Body of pancreas (tissue), 4 donors: Measurements from ENCODE around the gene CTNNBIP1.

Experiments used
- CTCF ChIP-seq, 7 experiments: fragments of 450-650 bp in 4 of 7; fragments of 200-600 bp in 3 of 7; sonication (generic) in 3 of 7; IDR thresholded peaks; one replicate each; pipeline ENCODE4 v1.5.1; 2016 to 2019; ENCODE audit warnings: antibody characterized with exemption in 7 of 7
- POLR2A ChIP-seq, 3 donors: fragments of 450-650 bp; IDR thresholded peaks; one replicate each; pipeline ENCODE4 v1.6.1; 2016; ENCODE audit warnings: antibody characterized with exemption in 3 of 3, mild to moderate bottlenecking in 2 of 3

DNA sequence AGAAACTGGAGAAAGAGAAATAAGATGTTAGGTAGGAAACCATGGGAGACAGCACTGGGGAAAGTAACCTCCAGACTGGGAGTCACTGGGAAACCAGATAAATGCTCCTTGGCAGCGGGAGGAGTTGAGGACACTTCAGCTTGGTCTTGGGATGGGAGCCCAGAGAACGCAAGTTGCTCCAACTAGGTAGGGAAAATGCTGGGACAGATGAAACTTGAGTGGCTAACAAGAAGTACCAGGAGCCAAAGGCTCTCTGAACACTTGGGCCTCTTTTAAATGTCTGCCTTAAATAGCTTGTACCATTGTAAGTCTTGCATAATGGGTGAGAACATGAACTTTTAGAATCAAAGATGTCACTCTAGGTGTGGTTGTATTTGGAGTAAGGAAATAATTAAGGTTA is 36.2 kb upstream of the CTNNBIP1 start:
- TF ChIP-seq POLR2A (IDR thresholded peaks at IDR 0.05) (no peak), CTCF (IDR thresholded peaks at IDR 0.05) (no peak)
